ENCODE measurements around the gene AMPH.

AMPH gene

GRCh38 chr7:38630720-38631673 lies at the start of gene AMPH:
AMPH (minus strand) TSS chr7:38631373; CDS start chr7:38631351, 22 bp downstream.
- no peak for DNase-seq

GRCh38 chr7:38679419-38679818 lies 48.2 kb upstream of the AMPH start:
- DNase-seq = no peak

- no peak for DNase-seq
Measured at GRCh38 chr7:38678698-38679054, 47.5 kb upstream of the AMPH start.

GRCh38 chr7:38677981-38678697 lies 47.0 kb upstream of the AMPH start:
- DNase-seq = no peak

GRCh38 chr7:38675494-38676106 lies 44.4 kb upstream of the AMPH start:
- DNase-seq = no peak

GRCh38 chr7:38674513-38674912 lies 43.3 kb upstream of the AMPH start:
- DNase-seq = no peak

GRCh38 chr7:38673795-38674194 lies 42.6 kb upstream of the AMPH start:
- DNase-seq = no peak

- no peak for DNase-seq
Measured at GRCh38 chr7:38671911-38672905, 41.0 kb upstream of the AMPH start.

- DNase-seq = no peak
Measured at GRCh38 chr7:38669965-38670520, 38.9 kb upstream of the AMPH start.

- no peak for DNase-seq
Measured at GRCh38 chr7:38664972-38665371, 33.8 kb upstream of the AMPH start.

- peak; percentile 37 for DNase-seq
Measured at GRCh38 chr7:38660427-38661099, 29.4 kb upstream of the AMPH start.

GRCh38 chr7:38659931-38660330 lies 28.8 kb upstream of the AMPH start:
- DNase-seq = no peak

- no peak for DNase-seq
Measured at GRCh38 chr7:38658921-38659320, 27.7 kb upstream of the AMPH start.

- no peak for DNase-seq
Measured at GRCh38 chr7:38656968-38657367, 25.8 kb upstream of the AMPH start.

- no peak for DNase-seq
Measured at GRCh38 chr7:38655833-38656774, 24.9 kb upstream of the AMPH start.

GRCh38 chr7:38637957-38638356 lies 6.8 kb upstream of the AMPH start:
- DNase-seq = no peak

- no peak for DNase-seq
Measured at GRCh38 chr7:38632411-38632810, 1.2 kb upstream of the AMPH start.

- no peak for DNase-seq
Measured at GRCh38 chr7:38629651-38630510, 1.3 kb downstream of the AMPH start.
